K562 (cell line): ENCODE data around the gene MYOG. TPM values are rescaled to one million over a fixed set of nuclear protein-coding genes. Genes with fewer than 3 reads are reported as not detected.
A peak's percentile ranks its signal among the peaks of the same experiment; 100 is the strongest.

ENCODE experiments used
- ATAC-seq: fragments of 200-7000 bp; cut with Tn5 transposase; 3 replicates; pipeline ENCODE4 v1.9.1; 2020; ENCODE audit warnings: moderate library complexity
- BruUV-seq: library from RNA; stranded (reverse); fragments of 400-500 nt; replicated peaks from 2 replicates; lab custom pipeline; 2021; lab: Mats Ljungman, UMichigan
- CTCF ChIA-PET: fragments of 300-600 bp; formaldehyde crosslinking; extraction: SDS; loops from one replicate; lab custom pipeline; 2021; ENCODE audit warnings: low intra/inter-chr PET ratio; lab: Yijun Ruan, JAX
- POLR2A ChIA-PET: fragments of 300-600, 350-650 bp; sonication (Branson Sonifier 250); formaldehyde crosslinking; extraction: SDS; loops from one replicate; lab custom pipeline; 2021; ENCODE audit warnings: antibody characterized with exemption, inconsistent platforms; lab: Yijun Ruan, JAX
- DNase-seq, 4 experiments: peaks; one replicate each; pipeline versions ENCODE4 v3.0.0 to v3.0.0-alpha.2; 2011 to 2018; ENCODE audit warnings: low spot score in 3 of 4, mixed read lengths in 3 of 4; ENCODE audit errors: extremely low read depth in 1 of 4
- FAIRE-seq: peaks from 2 replicates; lab custom pipeline; 2011; peaks lifted over from hg19 to GRCh38; lab: Jason Lieb, UNC
- H2AFZ ChIP-seq: 2 replicates; pipeline ENCODE4 v1.6.0; 2011; ENCODE audit warnings: low read depth, low read length, control low read depth, inconsistent platforms
- H3K27ac ChIP-seq: fragments of 200-600 bp; 3 replicates; pipeline ENCODE4 v1.8.0; 2011; ENCODE audit warnings: low read depth, mild to moderate bottlenecking, control low read depth, inconsistent platforms, low read length, moderate library complexity, mixed read lengths; ENCODE audit errors: extremely low read depth
- H3K27me3 ChIP-seq, 2 experiments: fragments of 300-600 bp in 1 of 2; 2 replicates in 1 of 2; 3 replicates in 1 of 2; pipeline versions ENCODE4 v1.6.0 to v1.8.0; 2011; ENCODE audit warnings: inconsistent platforms in 2 of 2, low read length in 2 of 2, mild to moderate bottlenecking in 1 of 2, mixed read lengths in 1 of 2, moderate library complexity in 1 of 2; ENCODE audit not compliant: control insufficient read depth in 2 of 2, insufficient read depth in 2 of 2
- H3K36me3 ChIP-seq: fragments of 300-600 bp; 3 replicates; pipeline ENCODE4 v1.8.0; 2011; ENCODE audit warnings: mild to moderate bottlenecking, low read length, inconsistent platforms; ENCODE audit not compliant: control insufficient read depth, insufficient read depth
- H3K4me1 ChIP-seq, 2 experiments: fragments of 200-600 bp in 1 of 2; replicated peaks in 1 of 2; 2 replicates in 1 of 2; 3 replicates in 1 of 2; pipeline versions ENCODE4 v1.5.1 to v1.8.0; 2011; ENCODE audit warnings: inconsistent platforms in 2 of 2, low read length in 2 of 2, mild to moderate bottlenecking in 1 of 2, mixed read lengths in 1 of 2, moderate library complexity in 1 of 2; ENCODE audit not compliant: control insufficient read depth in 2 of 2, insufficient read depth in 2 of 2
- H3K4me2 ChIP-seq: 2 replicates; pipeline ENCODE4 v1.6.1; 2011; ENCODE audit warnings: low read length, control low read depth, inconsistent platforms, mixed read lengths; ENCODE audit not compliant: insufficient read depth
- H3K4me3 ChIP-seq: fragments of 200-600 bp; sonication (generic), shearing (Covaris generic); 2 replicates; pipeline ENCODE4 v1.5.1; 2016; ENCODE audit warnings: control low read depth, inconsistent platforms
- H3K79me2 ChIP-seq: fragments of 200-600 bp; 3 replicates; pipeline ENCODE4 v1.8.0; 2011; ENCODE audit warnings: low read length, inconsistent platforms; ENCODE audit not compliant: control insufficient read depth, insufficient read depth
- H3K9ac ChIP-seq, 2 experiments: 2 replicates each; pipeline versions ENCODE4 v1.6.0 to v1.6.1; 2011; ENCODE audit warnings: low read depth in 2 of 2, low read length in 2 of 2, control low read depth in 1 of 2, inconsistent platforms in 1 of 2, mild to moderate bottlenecking in 1 of 2, mixed read lengths in 1 of 2; ENCODE audit not compliant: insufficient read depth in 1 of 2
- H3K9me1 ChIP-seq: one replicate; pipeline ENCODE4 v1.6.0; 2011; ENCODE audit warnings: inconsistent platforms, mild to moderate bottlenecking, low read length, moderate library complexity; ENCODE audit not compliant: control insufficient read depth, insufficient read depth
- H3K9me3 ChIP-seq: replicated peaks from 2 replicates; pipeline ENCODE4 v1.5.1; 2011; ENCODE audit warnings: low read depth, low read length, inconsistent platforms; ENCODE audit not compliant: control insufficient read depth, insufficient read depth
- H4K20me1 ChIP-seq: replicated peaks from 2 replicates; pipeline ENCODE4 v1.6.1; 2011; ENCODE audit warnings: low read length, inconsistent platforms, mixed read lengths; ENCODE audit not compliant: control insufficient read depth, insufficient read depth
- RAD21 ChIP-seq, 2 experiments: fragments of 250-450 bp in 1 of 2; fragments of 450-650 bp in 1 of 2; sonication (Bioruptor Pico) in 1 of 2; formaldehyde crosslinking in 1 of 2; IDR thresholded peaks in 1 of 2; conservative IDR thresholded peaks in 1 of 2; 2 replicates each; pipeline versions ENCODE4 v1.4.0 to v1.8.0; 2020 to 2022; ENCODE audit warnings: mild to moderate bottlenecking in 2 of 2, moderate library complexity in 1 of 2
- ZNF384 ChIP-seq: IDR thresholded peaks from 2 replicates; pipeline ENCODE4 v1.6.1; 2012; ENCODE audit warnings: low read depth, low read length, improper control_type of control experiment
- WGBS: fragments of 100-300 bp; shearing (Covaris generic); methylation state at CpG from one replicate; pipeline ENCODE4 v1.1.6; 2016; ENCODE audit warnings: low coverage, mixed read lengths; ENCODE audit not compliant: insufficient coverage; ENCODE audit errors: missing lambda C conversion rate; 5-methylcytosine and 5-hydroxymethylcytosine counted together
- in situ Hi-C: fragments of 300-500 bp; cut with MboI; formaldehyde crosslinking; loops from 4 replicates; pipeline ENCODE4 v1.15.0; 2018; ENCODE audit warnings: inconsistent platforms, mixed read lengths
- intact Hi-C: fragments of 100-400 bp; cut with micrococcal nuclease; formaldehyde crosslinking; loops from 2 replicates; pipeline ENCODE4 v1.14.2; 2022
- polyA plus RNA-seq, 8 experiments: library from polyadenylated mRNA; depleted of rRNA in 4 of 8; stranded (reverse) in 5 of 8; unstranded in 3 of 8; fragments of >200 nt; fragmentation: Nextera tagmentation in 2 of 8; fragmentation: Illumina TruSeq in 1 of 8; extraction: Ambion mirVana in 2 of 8; extraction: Trizol in 1 of 8; gene quantifications; 2 replicates each; pipeline versions ENCODE4 v1.2.1 to v1.2.3, GENCODE V29; 2011 to 2014; ENCODE audit warnings: inconsistent platforms in 1 of 8, missing spikeins in 1 of 8
- total RNA-seq, 7 experiments: library from RNA; depleted of rRNA in 6 of 7; stranded (reverse); fragments of >200 nt in 6 of 7; fragmentation: Illumina TruSeq in 2 of 7; extraction: Trizol in 2 of 7; gene quantifications; 2 replicates each; pipeline versions ENCODE4 v1.2.1 to v1.2.3, GENCODE V29; 2011 to 2021; ENCODE audit warnings: low replicate concordance in 1 of 7
- TF ChIP-seq, protein P1 (sequence below), 3 experiments: IDR thresholded peaks in 2 of 3; conservative IDR thresholded peaks in 1 of 3; 2 replicates each; pipeline ENCODE4 v1.5.1; 2011 to 2012; ENCODE audit warnings: low read length in 3 of 3, mild to moderate bottlenecking in 3 of 3, control low read depth in 2 of 3, improper control_type of control experiment in 1 of 3, inconsistent platforms in 1 of 3, low read depth in 1 of 3, mixed read lengths in 1 of 3, moderate library complexity in 1 of 3; ENCODE audit not compliant: insufficient read depth in 2 of 3
- TF ChIP-seq, protein P2 (sequence below): IDR thresholded peaks from 2 replicates; pipeline ENCODE4 v1.6.1; 2011; ENCODE audit warnings: borderline replicate concordance, low read depth, mild to moderate bottlenecking, moderate library complexity, low read length; ENCODE audit not compliant: insufficient read depth, poor library complexity, severe bottlenecking

MYOG gene
- total and polyA plus RNA-seq, 9 of the 15 experiments (the other 6 are each of a cell fraction or from before 2014, with no cell fraction given): not detected

DNA sequence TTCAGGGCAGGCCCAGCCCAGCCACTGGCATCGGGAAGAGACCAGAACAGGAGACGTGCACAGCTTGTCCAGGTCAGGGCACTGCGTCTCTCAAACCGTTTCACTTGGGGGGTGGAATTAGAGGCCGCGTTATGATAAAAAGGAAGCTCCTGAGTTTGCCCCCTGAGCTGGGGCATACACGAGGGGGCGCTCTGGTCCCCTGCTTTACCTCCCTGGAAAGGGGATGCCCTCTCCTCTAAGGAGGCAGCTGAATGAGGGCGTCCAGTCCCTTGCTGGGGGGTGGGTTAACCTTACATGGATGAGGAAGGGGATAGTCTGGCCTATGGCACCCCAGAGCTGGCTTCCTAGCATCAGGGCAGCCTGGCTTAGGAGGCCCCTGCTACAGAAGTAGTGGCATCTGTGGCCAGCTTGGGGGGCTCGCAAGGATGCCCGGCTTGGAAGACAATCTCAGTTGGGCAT, 2.3 kb downstream of the MYOG start:
- intact Hi-C loops (no loop called here), in situ Hi-C loops (no loop called here)
- peak; percentile 41 for ATAC-seq
- H3K4me2 ChIP-seq: no peak overlapping the region
- H3K9me3 ChIP-seq: no peaks in the 10 kb centered on the region
- DNase-seq: peak; percentile 28 to 49 (median 45)
- H3K4me1 ChIP-seq: peaks cover 0 to 12% of the 10 kb centered on the region in 2 experiments; a peak in 3 of 5 replicates
- H3K9ac ChIP-seq: no peak overlapping the region
- no peaks in the 10 kb centered on the region for H3K9me1 ChIP-seq
- POLR2A ChIA-PET: interaction anchor here (0.8 to 1.1 kb wide), 2 partner anchors 29 to 186 kb away, joined by 3 to 7 read pairs; no protein-coding TSS in a partner anchor
- CTCF ChIA-PET: interaction anchor here (0.6 to 0.7 kb wide), 2 partner anchors 133 to 517 kb away, joined by 3 to 5 read pairs; no protein-coding TSS in a partner anchor
- H2AFZ ChIP-seq: no peak overlapping the region
- no peak overlapping the region for H3K4me3 ChIP-seq
- BruUV-seq: no TSS peak
- H3K27me3 ChIP-seq: peaks cover 35 to 63% of the 10 kb centered on the region in 2 experiments
- H3K36me3 ChIP-seq: no peaks in the 10 kb centered on the region
- FAIRE-seq: peak; percentile 56
- no peak overlapping the region for H3K27ac ChIP-seq
- H4K20me1 ChIP-seq: peaks cover 13% of the 10 kb centered on the region
- H3K79me2 ChIP-seq: no peaks in the 10 kb centered on the region
- 8% methylated on average over 11 of the region's 11 CpGs for WGBS
- TF ChIP-seq RAD21 (CRISPR knock-in tag; conservative IDR thresholded peaks at IDR 0.05 in 1 of 2, IDR thresholded peaks at IDR 0.05 in 1 of 2): peak in 1 of 2 experiments; percentile 38; a peak in 2 of 4 replicates
- TF ChIP-seq ZNF384: no peak
- TF ChIP-seq, protein P1, sequence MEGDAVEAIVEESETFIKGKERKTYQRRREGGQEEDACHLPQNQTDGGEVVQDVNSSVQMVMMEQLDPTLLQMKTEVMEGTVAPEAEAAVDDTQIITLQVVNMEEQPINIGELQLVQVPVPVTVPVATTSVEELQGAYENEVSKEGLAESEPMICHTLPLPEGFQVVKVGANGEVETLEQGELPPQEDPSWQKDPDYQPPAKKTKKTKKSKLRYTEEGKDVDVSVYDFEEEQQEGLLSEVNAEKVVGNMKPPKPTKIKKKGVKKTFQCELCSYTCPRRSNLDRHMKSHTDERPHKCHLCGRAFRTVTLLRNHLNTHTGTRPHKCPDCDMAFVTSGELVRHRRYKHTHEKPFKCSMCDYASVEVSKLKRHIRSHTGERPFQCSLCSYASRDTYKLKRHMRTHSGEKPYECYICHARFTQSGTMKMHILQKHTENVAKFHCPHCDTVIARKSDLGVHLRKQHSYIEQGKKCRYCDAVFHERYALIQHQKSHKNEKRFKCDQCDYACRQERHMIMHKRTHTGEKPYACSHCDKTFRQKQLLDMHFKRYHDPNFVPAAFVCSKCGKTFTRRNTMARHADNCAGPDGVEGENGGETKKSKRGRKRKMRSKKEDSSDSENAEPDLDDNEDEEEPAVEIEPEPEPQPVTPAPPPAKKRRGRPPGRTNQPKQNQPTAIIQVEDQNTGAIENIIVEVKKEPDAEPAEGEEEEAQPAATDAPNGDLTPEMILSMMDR (IDR thresholded peaks at IDR 0.05 in 2 of 3, conservative IDR thresholded peaks at IDR 0.05 in 1 of 3; ENCODE audit: insufficient read depth in 2 of 3, low read depth in 1 of 3, low read length in 3 of 3): peak; percentile 51 to 64 (median 54); a peak in 5 of 6 replicates
- TF ChIP-seq, protein P2, sequence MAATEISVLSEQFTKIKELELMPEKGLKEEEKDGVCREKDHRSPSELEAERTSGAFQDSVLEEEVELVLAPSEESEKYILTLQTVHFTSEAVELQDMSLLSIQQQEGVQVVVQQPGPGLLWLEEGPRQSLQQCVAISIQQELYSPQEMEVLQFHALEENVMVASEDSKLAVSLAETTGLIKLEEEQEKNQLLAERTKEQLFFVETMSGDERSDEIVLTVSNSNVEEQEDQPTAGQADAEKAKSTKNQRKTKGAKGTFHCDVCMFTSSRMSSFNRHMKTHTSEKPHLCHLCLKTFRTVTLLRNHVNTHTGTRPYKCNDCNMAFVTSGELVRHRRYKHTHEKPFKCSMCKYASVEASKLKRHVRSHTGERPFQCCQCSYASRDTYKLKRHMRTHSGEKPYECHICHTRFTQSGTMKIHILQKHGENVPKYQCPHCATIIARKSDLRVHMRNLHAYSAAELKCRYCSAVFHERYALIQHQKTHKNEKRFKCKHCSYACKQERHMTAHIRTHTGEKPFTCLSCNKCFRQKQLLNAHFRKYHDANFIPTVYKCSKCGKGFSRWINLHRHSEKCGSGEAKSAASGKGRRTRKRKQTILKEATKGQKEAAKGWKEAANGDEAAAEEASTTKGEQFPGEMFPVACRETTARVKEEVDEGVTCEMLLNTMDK: peak; percentile 20
